ENCODE results near the gene FAM135A. TPM values are rescaled to one million over a fixed set of nuclear protein-coding genes. Genes with fewer than 3 reads are reported as not detected.
"Not testable (repeated sequence)": the region's sequence is repeated elsewhere in the genome, so short reads cannot be mapped to it uniquely, and the experiment has no call there.

The FAM135A gene
- polyA plus RNA-seq, 1 donor, result 34.8 TPM

- no peak for DNase-seq
Measured at GRCh38 chr6:70459235-70459634, 45.9 kb downstream of the FAM135A start.

- not testable (repeated sequence) for DNase-seq
Measured at GRCh38 chr6:70459699-70460098, 46.4 kb downstream of the FAM135A start.

GRCh38 chr6:70470016-70470415 lies 56.7 kb downstream of the FAM135A start:
- no peak for DNase-seq

DNA sequence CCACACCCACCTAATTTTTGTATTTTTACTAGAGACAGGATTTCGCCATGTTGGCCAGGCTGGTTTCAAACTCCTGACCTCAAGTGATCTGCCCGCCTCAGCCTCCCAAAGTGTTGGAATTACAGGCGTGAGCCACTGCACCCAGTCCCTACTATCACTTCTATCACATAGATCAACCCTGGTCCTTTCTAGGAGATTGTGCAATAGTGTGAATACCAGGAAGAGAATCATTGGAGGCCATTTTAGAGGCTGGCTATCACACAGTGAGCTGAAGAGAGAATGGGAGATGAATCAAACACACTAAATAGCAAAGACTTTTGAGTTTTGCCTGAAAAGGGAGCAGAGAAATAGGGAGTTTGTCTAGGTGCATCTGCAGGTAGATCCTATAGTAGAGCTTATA lies 57.2 kb downstream of the FAM135A start:
- DNase-seq, result not testable (repeated sequence)

GRCh38 chr6:70474751-70475150 lies 61.4 kb downstream of the FAM135A start:
- no peak for DNase-seq

DNA sequence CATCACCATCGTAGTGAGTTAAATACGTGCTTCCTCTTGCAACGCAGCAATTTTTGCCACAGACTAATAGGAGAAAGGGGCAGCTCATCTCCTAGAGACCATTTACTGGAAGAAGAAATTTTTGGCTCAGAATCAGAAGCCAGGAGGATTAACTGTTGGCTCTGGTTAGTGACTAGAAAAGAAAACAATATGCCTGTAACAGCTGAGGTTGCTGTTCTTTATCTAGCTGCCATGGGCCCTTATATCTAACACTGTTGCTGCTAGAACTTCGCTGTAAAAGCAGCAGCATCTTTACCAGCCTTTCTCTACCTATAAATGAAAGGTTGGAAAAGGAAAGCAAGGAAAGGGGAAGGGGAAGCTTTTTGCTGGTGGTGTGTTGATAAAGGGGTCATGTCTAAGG lies 65.9 kb downstream of the FAM135A start:
- DNase-seq, result no peak

DNA sequence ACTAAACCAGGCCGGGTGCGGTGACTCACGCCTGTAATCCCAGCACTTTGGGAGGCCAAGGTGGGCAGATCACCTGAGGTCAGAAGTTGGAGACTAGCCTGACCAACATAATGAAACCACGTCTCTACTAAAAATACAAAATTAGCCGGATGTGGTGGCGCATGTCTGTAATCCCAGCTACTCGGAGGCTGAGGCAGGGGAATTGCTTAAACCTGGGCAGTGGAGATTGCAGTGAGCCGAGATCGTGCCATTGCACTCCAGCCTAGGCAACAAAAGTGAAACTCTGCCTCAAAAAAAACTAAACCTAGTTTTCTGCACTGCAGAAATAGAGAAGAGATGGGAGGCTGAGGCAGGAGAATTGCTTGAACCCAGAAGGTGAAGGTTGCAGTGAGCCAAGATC lies 73.3 kb downstream of the FAM135A start:
- not testable (repeated sequence) for DNase-seq

GRCh38 chr6:70489364-70489763 lies 76.1 kb downstream of the FAM135A start:
- DNase-seq, result no peak

DNA sequence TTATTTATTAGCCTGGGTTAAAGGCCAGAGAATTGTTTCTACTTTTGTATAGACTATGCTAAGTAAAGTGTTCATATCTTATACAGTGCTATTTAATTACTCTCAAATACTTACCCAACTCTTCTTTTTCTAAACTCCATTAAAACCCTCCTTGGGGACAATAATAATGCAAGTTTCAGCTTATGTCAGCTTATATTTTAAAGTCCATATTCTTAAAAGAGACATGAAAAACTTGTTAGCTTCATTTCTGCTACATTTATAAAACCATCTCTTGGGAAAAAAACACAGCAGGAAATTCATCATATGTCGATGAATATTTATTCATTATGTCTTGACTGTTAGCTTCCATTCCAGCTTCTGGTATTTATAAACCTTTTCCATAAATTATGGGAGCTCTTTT lies 81.5 kb downstream of the FAM135A start:
- DNase-seq, result no peak

DNA sequence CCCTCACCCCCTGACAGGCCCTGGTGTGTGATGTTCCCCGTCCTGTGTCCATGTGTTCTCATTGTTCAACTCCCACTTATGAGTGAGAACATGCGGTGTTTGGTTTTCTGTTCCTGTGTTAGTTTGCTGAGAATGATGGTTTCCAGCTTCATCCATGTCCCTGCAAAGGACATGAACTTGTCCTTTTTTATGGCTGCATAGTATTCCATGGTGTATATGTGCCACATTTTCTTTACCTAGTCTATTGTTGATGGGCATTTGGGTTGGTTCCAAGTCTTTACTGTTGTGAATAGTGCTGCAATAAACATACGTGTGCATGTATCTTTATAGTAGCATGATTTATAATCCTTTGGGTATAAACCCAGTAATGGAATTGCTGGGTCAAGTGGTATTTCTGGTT lies 82.5 kb downstream of the FAM135A start:
- not testable (repeated sequence) for DNase-seq

GRCh38 chr6:70502484-70502883 lies 89.2 kb downstream of the FAM135A start:
- no peak for DNase-seq

- DNase-seq, result no peak
Measured at GRCh38 chr6:70503813-70504465, 90.6 kb downstream of the FAM135A start.

GRCh38 chr6:70506321-70506720 lies 93.0 kb downstream of the FAM135A start:
- DNase-seq, result no peak

DNA sequence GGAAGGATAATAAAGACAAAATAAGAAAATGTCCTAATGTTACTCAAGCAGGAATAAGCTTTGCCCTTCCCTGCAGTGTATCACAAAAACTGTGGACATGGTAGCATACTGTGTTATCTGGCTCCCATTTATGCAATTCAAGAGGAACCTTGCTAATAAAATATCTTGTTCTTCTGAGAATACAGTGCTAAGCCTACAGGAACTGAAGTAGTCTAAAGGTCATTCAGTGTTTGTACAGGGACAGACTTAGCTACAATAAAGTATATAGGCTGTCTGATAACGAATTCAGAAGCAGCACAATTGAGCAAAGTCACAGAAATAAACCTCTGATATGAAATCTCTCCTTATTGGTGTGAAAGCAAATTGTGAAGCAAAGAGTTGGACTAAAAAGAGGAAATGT lies 93.9 kb downstream of the FAM135A start:
- DNase-seq, result no peak

DNA sequence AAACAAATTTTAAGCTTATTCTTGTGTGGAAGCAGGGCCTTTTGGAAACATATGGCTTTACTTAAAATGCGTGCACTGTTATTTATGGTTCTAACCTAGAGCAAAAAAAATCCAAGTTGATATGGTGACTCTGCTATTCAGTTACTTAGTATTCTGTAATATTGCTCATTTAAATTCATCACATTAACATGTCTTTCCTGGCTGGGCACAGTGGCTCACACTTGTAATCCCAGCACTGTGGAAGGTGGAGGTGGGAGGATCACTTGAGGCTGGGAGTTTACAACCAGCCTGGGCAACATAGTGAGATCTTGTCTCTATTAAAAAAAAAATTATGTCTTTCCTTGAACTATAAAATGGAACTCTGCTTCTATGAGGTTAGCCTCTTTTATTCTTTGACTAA lies 95.6 kb downstream of the FAM135A start:
- DNase-seq, result no peak

GRCh38 chr6:70510600-70510999 lies 97.3 kb downstream of the FAM135A start:
- DNase-seq, result no peak

- DNase-seq, result no peak
Measured at GRCh38 chr6:70518723-70519122, 105.4 kb downstream of the FAM135A start.

DNA sequence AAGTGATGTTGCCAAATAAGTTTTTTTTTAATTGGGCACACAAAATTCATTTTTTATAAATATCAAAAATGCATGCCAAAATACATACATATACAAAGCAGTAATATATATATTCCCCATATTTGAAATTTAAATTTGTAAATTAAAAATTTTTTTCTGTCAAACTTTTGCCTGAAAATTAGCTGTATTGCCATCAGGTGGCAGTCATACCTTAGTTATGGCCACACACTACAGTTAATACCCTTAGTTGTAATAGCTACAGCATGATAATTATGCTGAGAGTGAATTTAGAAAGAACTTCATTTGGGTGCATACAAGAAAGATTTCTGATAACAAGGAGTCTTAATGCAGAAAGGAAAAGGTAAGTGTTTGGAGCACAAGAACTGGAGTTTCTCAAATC lies 107.3 kb downstream of the FAM135A start:
- DNase-seq, result no peak

- no peak for DNase-seq
Measured at GRCh38 chr6:70524721-70525286, 111.5 kb downstream of the FAM135A start.

GRCh38 chr6:70527071-70527737 lies 113.9 kb downstream of the FAM135A start:
- DNase-seq, result no peak

GRCh38 chr6:70530023-70530422 lies 116.7 kb downstream of the FAM135A start:
- DNase-seq, result no peak

- DNase-seq, result no peak
Measured at GRCh38 chr6:70531133-70531532, 117.8 kb downstream of the FAM135A start.

GRCh38 chr6:70537266-70537665 lies 124.0 kb downstream of the FAM135A start:
- no peak for DNase-seq

DNA sequence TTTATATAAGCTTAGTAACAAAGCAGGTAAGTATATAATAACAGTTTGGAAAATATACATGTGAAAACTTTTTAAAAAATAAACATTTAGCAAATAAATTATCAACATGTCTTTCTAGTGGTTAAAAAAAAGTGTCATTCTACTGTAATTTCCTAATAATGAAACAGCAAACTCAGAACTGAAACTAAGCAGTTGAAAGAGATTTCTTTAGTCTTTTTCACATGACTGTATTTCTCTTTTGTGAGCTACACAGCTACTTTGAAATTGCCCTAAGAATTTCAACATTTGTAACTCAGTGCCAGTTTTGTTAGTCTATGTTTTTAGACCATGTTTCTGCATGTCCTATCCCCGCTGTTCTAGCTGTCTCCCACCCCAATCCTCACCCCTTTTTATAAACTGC lies 125.1 kb downstream of the FAM135A start:
- no peak for DNase-seq
